Mucosa of stomach (tissue), 1 donor: ENCODE measurements around the gene SMYD3.

Experiments
- H3K27me3 ChIP-seq: one replicate; pipeline ENCODE4 v1.7.0; 2013; ENCODE audit warnings: mild to moderate bottlenecking, low read length; ENCODE audit not compliant: control insufficient read depth, insufficient read depth
- H3K36me3 ChIP-seq: one replicate; pipeline ENCODE4 v1.7.0; 2013; ENCODE audit warnings: low read length; ENCODE audit not compliant: control insufficient read depth, insufficient read depth
- H3K4me1 ChIP-seq: one replicate; pipeline ENCODE4 v1.7.0; 2013; ENCODE audit warnings: mild to moderate bottlenecking, low read length; ENCODE audit not compliant: control insufficient read depth, insufficient read depth
- H3K4me3 ChIP-seq: one replicate; pipeline ENCODE4 v1.7.0; 2013; ENCODE audit warnings: low read length
- H3K9ac ChIP-seq: one replicate; pipeline ENCODE4 v1.7.0; 2013; ENCODE audit warnings: mild to moderate bottlenecking, low read length, moderate library complexity
- H3K9me3 ChIP-seq: one replicate; pipeline ENCODE4 v1.7.0; 2013; ENCODE audit warnings: mild to moderate bottlenecking, low read length, moderate library complexity; ENCODE audit not compliant: control insufficient read depth
- donor health status: Pancreatic carcinoma.

SMYD3 gene

GRCh38 chr1:246104927-246105326, 402.2 kb downstream of the SMYD3 start:
- Histone ChIP-seq H3K27me3 (no peaks in the 10 kb centered on the region), H3K36me3 (no peaks in the 10 kb centered on the region), H3K9ac (no peak overlapping the region), H3K9me3 (no peaks in the 10 kb centered on the region), H3K4me3 (no peak overlapping the region), H3K4me1 (peaks cover 15% of the 10 kb centered on the region)

DNA sequence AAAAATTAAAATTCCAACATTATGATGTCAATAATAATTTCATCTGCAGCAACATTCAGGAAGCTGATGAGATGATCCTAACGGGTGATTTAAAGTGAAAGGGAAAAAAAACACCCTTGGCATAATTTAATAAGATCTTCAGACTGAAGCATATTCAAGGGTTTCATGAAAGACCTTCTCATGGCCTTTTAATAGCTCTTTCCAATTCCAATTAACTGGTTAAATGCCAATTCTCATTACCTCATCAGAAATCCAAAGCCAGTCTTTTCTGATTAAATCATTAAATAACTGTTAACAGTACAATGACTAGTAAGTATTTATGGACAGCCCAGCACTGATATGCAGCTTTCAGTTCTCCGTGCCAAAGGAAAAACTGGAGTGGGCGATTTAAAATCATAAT, 407.5 kb downstream of the SMYD3 start:
- Histone ChIP-seq H3K4me3 (no peak overlapping the region), H3K4me1 (no peaks in the 10 kb centered on the region), H3K27me3 (no peaks in the 10 kb centered on the region), H3K9me3 (no peaks in the 10 kb centered on the region), H3K9ac (no peak overlapping the region), H3K36me3 (no peaks in the 10 kb centered on the region)

DNA sequence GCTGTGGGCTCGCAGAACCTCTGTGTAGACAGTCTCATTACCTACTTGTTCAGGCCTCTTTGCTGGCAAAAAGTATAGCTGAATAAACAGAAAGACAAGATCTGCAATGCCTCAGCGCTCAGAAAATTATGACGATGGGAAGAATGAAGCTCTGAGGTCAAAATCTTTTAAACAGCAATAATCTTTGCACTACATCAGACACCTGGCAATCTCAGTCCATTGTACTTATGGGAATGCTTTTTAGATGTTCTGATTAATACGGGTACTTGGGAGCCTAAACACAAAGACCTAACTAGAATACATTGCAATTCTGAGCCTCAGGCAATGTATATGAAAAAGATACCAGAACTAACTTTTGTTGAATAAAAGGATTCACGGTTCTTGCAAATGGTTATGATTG, 410.7 kb downstream of the SMYD3 start:
- Histone ChIP-seq H3K9ac (no peak overlapping the region), H3K9me3 (no peaks in the 10 kb centered on the region), H3K4me1 (no peaks in the 10 kb centered on the region), H3K36me3 (no peaks in the 10 kb centered on the region), H3K4me3 (no peak overlapping the region), H3K27me3 (no peaks in the 10 kb centered on the region)

DNA sequence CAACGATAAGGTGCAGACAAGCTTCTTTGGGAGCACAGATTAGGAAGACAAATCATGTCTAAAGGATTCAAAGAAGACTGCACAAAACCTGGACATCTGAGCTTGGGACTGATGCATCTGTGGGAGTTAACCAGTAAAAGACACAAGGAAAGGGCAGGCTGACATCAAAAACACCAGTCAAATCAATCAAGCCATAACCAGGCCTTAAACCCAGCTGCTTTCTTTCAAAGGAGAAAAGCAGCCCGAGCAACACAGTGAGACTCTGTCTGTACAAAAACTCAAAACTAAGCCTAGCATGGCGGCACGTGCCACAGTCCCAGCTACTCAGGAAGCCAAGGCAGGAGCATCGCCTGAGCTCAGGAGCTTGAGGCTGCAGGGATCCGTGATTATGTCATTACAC, 411.6 kb downstream of the SMYD3 start:
- no peaks in the 10 kb centered on the region for H3K27me3 ChIP-seq
- no peak overlapping the region for H3K9ac ChIP-seq
- no peaks in the 10 kb centered on the region for H3K4me1 ChIP-seq
- H3K4me3 ChIP-seq, result no peak overlapping the region
- H3K36me3 ChIP-seq, result no peaks in the 10 kb centered on the region
- no peaks in the 10 kb centered on the region for H3K9me3 ChIP-seq

DNA sequence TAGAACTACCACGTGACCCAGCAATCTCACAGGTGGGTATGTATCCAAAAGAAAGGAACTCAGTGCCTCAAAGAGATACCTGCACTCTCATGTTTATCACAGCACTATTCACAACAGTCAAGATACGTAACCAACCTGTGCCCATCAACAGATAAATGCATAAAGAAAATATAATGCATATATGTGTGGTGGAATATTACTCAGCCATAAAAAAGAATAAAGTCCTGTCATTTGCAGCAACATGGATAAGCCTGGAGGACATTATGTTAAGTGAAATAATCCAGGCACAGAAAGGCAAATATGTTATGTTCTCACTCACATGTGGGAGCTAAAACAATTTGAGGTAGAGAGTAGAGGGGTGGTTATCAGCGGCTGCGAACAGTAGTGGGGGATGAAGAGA, 413.8 kb downstream of the SMYD3 start:
- Histone ChIP-seq H3K4me1 (no peaks in the 10 kb centered on the region), H3K4me3 (no peak overlapping the region), H3K9me3 (no peaks in the 10 kb centered on the region), H3K9ac (no peak overlapping the region), H3K36me3 (no peaks in the 10 kb centered on the region), H3K27me3 (no peaks in the 10 kb centered on the region)

- H3K9ac ChIP-seq, result no peak overlapping the region
- H3K4me3 ChIP-seq, result no peak overlapping the region
- H3K27me3 ChIP-seq, result no peaks in the 10 kb centered on the region
- H3K9me3 ChIP-seq, result no peaks in the 10 kb centered on the region
- H3K36me3 ChIP-seq, result no peaks in the 10 kb centered on the region
- H3K4me1 ChIP-seq, result no peaks in the 10 kb centered on the region
Measured at GRCh38 chr1:246092136-246092535, 414.9 kb downstream of the SMYD3 start.

DNA sequence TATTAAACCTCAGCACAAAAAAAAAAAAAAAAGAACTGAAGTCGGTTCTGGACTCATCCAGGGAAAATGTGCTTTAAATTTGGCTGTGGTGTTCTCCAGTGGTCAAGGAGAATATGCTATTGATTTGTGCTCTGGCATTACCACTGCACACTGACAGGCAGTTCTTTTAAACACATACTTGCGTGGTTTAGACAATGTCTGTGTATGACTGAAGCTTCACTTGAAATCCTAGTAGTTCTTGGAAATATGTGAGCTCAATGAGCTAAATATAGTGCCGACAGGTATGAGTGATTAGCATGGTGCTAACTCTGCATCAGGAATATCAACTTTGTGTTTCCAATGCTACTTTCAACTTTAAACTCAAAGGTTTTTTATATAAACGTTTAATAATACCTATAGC, 415.6 kb downstream of the SMYD3 start:
- no peaks in the 10 kb centered on the region for H3K4me1 ChIP-seq
- H3K4me3 ChIP-seq, result no peak overlapping the region
- no peak overlapping the region for H3K9ac ChIP-seq
- no peaks in the 10 kb centered on the region for H3K27me3 ChIP-seq
- H3K36me3 ChIP-seq, result no peaks in the 10 kb centered on the region
- H3K9me3 ChIP-seq, result no peaks in the 10 kb centered on the region

DNA sequence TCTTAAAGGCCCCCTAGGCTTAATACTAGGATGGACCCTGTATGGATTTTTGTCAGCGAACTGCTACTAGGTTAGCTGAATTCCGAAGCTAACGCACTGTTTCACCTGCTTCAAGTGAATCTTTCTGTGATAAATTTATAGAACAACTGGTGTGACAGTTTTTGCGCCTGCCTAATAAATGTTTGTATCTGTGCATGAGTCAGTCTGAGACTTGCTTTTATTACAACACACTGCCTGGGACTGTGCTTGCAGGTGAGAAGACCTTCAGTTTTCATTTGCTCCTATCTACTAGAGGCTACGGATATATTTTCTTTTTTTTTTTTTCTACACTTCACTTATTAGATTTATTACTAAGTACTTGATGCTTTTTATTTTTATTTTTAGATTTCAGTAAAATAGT, 420.9 kb downstream of the SMYD3 start:
- no peaks in the 10 kb centered on the region for H3K36me3 ChIP-seq
- no peaks in the 10 kb centered on the region for H3K4me1 ChIP-seq
- no peak overlapping the region for H3K9ac ChIP-seq
- no peaks in the 10 kb centered on the region for H3K9me3 ChIP-seq
- no peak overlapping the region for H3K4me3 ChIP-seq
- H3K27me3 ChIP-seq, result no peaks in the 10 kb centered on the region

DNA sequence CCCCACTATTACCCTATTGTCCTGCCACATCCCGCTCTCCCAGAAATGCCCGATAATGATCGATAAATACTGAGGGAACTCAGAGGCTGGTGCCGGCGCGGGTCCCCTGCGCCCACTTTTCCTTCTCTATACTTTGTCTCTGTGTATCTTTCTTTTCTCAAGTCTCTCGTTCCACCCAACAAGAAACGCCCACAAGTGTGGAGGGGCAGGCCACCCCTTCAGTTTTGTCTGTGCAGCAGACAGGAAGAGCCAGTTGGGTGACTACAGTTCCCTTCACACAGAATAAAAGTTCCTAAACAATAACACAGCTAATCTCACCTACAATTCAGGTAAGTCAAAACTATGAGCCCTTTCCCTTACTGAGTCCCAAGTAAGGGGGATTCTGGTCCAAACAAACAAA, 423.7 kb downstream of the SMYD3 start:
- Histone ChIP-seq H3K9me3 (no peaks in the 10 kb centered on the region), H3K9ac (no peak overlapping the region), H3K4me1 (no peaks in the 10 kb centered on the region), H3K4me3 (no peak overlapping the region), H3K36me3 (no peaks in the 10 kb centered on the region), H3K27me3 (no peaks in the 10 kb centered on the region)

- H3K4me1 ChIP-seq, result no peaks in the 10 kb centered on the region
- H3K9ac ChIP-seq, result no peak overlapping the region
Measured at GRCh38 chr1:246081856-246082668, 425.0 kb downstream of the SMYD3 start.

DNA sequence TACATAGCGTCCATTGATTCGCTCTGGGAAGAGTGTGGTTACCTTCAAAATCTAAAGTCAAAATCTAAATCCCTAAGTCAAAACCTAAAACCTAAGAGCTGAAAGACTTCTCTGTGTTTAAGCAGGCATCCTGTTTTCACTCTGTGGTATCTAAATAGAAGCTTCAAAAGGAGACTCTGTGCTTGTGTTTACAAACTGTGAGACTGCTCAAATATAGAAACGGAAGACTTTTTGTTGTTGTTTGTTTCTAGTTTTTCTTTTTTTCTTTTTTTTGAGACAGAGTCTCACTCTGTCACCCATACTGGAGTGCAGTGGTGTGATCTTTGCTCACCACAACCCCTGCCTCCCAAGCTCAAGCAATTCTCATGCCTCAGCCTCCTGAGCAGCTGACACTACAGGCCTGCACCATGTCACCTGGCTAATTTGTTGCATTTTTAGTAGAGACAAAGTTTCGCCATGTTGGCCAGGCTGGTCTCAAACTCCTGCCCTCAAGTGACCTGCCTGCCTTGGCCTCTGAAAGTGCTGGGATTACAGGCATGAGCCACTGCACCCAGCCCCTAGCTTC, 425.9 kb downstream of the SMYD3 start:
- Histone ChIP-seq H3K9ac (no peak overlapping the region), H3K4me1 (no peaks in the 10 kb centered on the region), H3K27me3 (no peaks in the 10 kb centered on the region), H3K4me3 (no peak overlapping the region), H3K9me3 (no peaks in the 10 kb centered on the region), H3K36me3 (no peaks in the 10 kb centered on the region)

More at GRCh38 chr1:246081856-246082668, 425.0 kb downstream of the SMYD3 start:
- Histone ChIP-seq H3K4me3 (no peak overlapping the region), H3K27me3 (no peaks in the 10 kb centered on the region), H3K9me3 (no peaks in the 10 kb centered on the region), H3K36me3 (no peaks in the 10 kb centered on the region)

DNA sequence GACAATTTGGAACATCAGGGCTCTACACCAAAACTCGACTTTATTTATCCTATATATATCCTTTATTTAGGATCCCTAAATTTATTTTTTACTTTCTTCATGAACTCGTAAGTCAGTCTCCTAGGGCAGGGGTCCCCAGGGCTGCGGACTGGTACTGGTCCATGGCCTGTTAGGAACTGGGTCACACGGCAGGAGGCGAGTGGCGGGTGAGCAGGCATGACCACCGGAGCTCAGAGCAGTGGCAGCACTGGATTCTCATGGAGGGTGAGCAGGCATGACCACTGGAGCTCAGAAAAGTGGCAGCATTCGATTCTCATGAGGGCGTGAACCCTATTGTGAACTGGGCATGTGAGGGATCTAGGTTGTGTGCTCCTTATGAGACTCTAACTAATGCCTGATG, 427.0 kb downstream of the SMYD3 start:
- Histone ChIP-seq H3K9me3 (no peaks in the 10 kb centered on the region), H3K27me3 (no peaks in the 10 kb centered on the region), H3K9ac (no peak overlapping the region), H3K36me3 (no peaks in the 10 kb centered on the region), H3K4me1 (no peaks in the 10 kb centered on the region), H3K4me3 (no peak overlapping the region)
